Activated B cell treated with CpG ODN at 0.5 μM for 24 hours (primary cell): Measurements from ENCODE around the gene JARID2. TPM values are rescaled to one million over a fixed set of nuclear protein-coding genes. Genes with fewer than 3 reads are reported as not detected.
A peak's percentile ranks its signal among the peaks of the same experiment; 100 is the strongest.

ENCODE experiments used
- ATAC-seq: fragments of 200-7000 bp; cut with Tn5 transposase; one replicate; pipeline ENCODE4 v1.10.0; 2021; ENCODE audit warnings: low read depth, mild to moderate bottlenecking, moderate library complexity
- CTCF ChIA-PET: fragments of 350-600 bp; sonication (Branson Sonifier 250); formaldehyde crosslinking; loops from one replicate; lab custom pipeline; 2021; ENCODE audit warnings: antibody characterized with exemption; lab: Charles Lee
- POLR2A ChIA-PET: fragments of 350-600 bp; sonication (Branson Sonifier 250); formaldehyde crosslinking; loops from one replicate; lab custom pipeline; 2021; ENCODE audit warnings: antibody characterized with exemption; lab: Charles Lee
- DNase-seq: peaks from one replicate; pipeline ENCODE4 v3.0.0; 2022
- H3K27ac Mint-ChIP-seq: one replicate; pipeline ENCODE4 v1.8.0; 2020; ENCODE audit warnings: mixed read lengths
- H3K27me3 Mint-ChIP-seq: one replicate; pipeline ENCODE4 v1.8.0; 2021; ENCODE audit warnings: mixed read lengths
- H3K36me3 Mint-ChIP-seq: one replicate; pipeline ENCODE4 v1.8.0; 2021; ENCODE audit warnings: low read depth, mixed read lengths
- H3K4me1 Mint-ChIP-seq: one replicate; pipeline ENCODE4 v1.8.0; 2021; ENCODE audit warnings: mixed read lengths
- H3K4me3 Mint-ChIP-seq: one replicate; pipeline ENCODE4 v1.8.0; 2020; ENCODE audit warnings: mild to moderate bottlenecking, mixed read lengths
- H3K9me3 Mint-ChIP-seq: one replicate; pipeline ENCODE4 v1.8.0; 2020; ENCODE audit warnings: mixed read lengths
- CTCF ChIP-seq: fragments of 200-600 bp; IDR thresholded peaks from one replicate; pipeline ENCODE4 v1.8.0; 2022; ENCODE audit warnings: antibody characterized with exemption, mild to moderate bottlenecking
- intact Hi-C: fragments of 100-400 bp; cut with micrococcal nuclease; formaldehyde crosslinking; loops from one replicate; pipeline ENCODE4 v1.15.1; 2024
- total RNA-seq: library from RNA; stranded (reverse); gene quantifications from 2 replicates; pipeline ENCODE4 v1.2.3, GENCODE V29; 2022

The JARID2 gene
- total RNA-seq, 1 donor from 2014 or later, result 28.5 TPM

- H3K9me3 Mint-ChIP-seq, result no peaks in the 10 kb centered on the region
- intact Hi-C loops, result loop anchor here (5.0 kb wide), 1 partner anchor 1537 kb away; no protein-coding TSS in a partner anchor
- peaks cover 9% of the 10 kb centered on the region for H3K36me3 Mint-ChIP-seq
- H3K27me3 Mint-ChIP-seq, result no peaks in the 10 kb centered on the region
- ChIA-PET CTCF (interaction anchor here (0.9 to 1.1 kb wide), 2 partner anchors 9 to 211 kb away, joined by 3 to 5 read pairs; no protein-coding TSS in a partner anchor), POLR2A (interaction anchor here (0.6 to 1.1 kb wide), 5 partner anchors 13 to 1221 kb away, joined by 3 to 4 read pairs (median 3); no protein-coding TSS in a partner anchor)
- H3K27ac Mint-ChIP-seq, result no peak overlapping the region
- no peak for DNase-seq
- peaks cover 67% of the 10 kb centered on the region for H3K4me1 Mint-ChIP-seq
- ATAC-seq, result no peak
- no peak overlapping the region for H3K4me3 Mint-ChIP-seq
- TF ChIP-seq CTCF, result no peak
Observed at GRCh38 chr6:15444081-15444731, 198.3 kb downstream of the JARID2 start.

- Mint-ChIP-seq H3K4me1 (peaks cover 64% of the 10 kb centered on the region), H3K4me3 (no peak overlapping the region), H3K9me3 (no peaks in the 10 kb centered on the region), H3K27ac (no peak overlapping the region), H3K36me3 (peaks cover 9% of the 10 kb centered on the region), H3K27me3 (no peaks in the 10 kb centered on the region)
- TF ChIP-seq CTCF, result no peak
- no peak for DNase-seq
- no peak for ATAC-seq
- ChIA-PET POLR2A (interaction anchor here (0.6 to 1.1 kb wide), 5 partner anchors 12 to 1222 kb away, joined by 3 to 4 read pairs (median 3); no protein-coding TSS in a partner anchor), CTCF (interaction anchor here (0.7 to 0.9 kb wide), 2 partner anchors 10 to 212 kb away, joined by 3 read pairs; no protein-coding TSS in a partner anchor)
- intact Hi-C loops, result loop anchor here (5.0 kb wide), 1 partner anchor 1538 kb away; no protein-coding TSS in a partner anchor
Observed at GRCh38 chr6:15444881-15445280, 199.0 kb downstream of the JARID2 start.

GRCh38 chr6:15447546-15448267 lies 201.8 kb downstream of the JARID2 start:
- ChIA-PET POLR2A (no interaction called here), CTCF (no interaction called here)
- H3K4me3 Mint-ChIP-seq, result no peak overlapping the region
- H3K4me1 Mint-ChIP-seq, result peaks cover 72% of the 10 kb centered on the region
- DNase-seq, result no peak
- H3K27me3 Mint-ChIP-seq, result no peaks in the 10 kb centered on the region
- no peak for ATAC-seq
- H3K36me3 Mint-ChIP-seq, result peaks cover 16% of the 10 kb centered on the region
- no peak for TF ChIP-seq CTCF
- H3K9me3 Mint-ChIP-seq, result no peaks in the 10 kb centered on the region
- H3K27ac Mint-ChIP-seq, result peak overlapping the region; percentile 22
- intact Hi-C loops, result no loop called here

- H3K9me3 Mint-ChIP-seq, result no peaks in the 10 kb centered on the region
- no peak for TF ChIP-seq CTCF
- H3K4me3 Mint-ChIP-seq, result no peak overlapping the region
- POLR2A ChIA-PET, result no interaction called here
- CTCF ChIA-PET, result interaction anchor here (0.6 kb wide), 1 partner anchor 172 kb away, joined by 3 read pairs; no protein-coding TSS in a partner anchor
- H3K4me1 Mint-ChIP-seq, result peaks cover 85% of the 10 kb centered on the region
- DNase-seq, result no peak
- intact Hi-C loops, result no loop called here
- H3K27ac Mint-ChIP-seq, result peak overlapping the region; percentile 11
- ATAC-seq, result no peak
- H3K27me3 Mint-ChIP-seq, result no peaks in the 10 kb centered on the region
- peaks cover 22% of the 10 kb centered on the region for H3K36me3 Mint-ChIP-seq
Observed at GRCh38 chr6:15449011-15449410, 203.1 kb downstream of the JARID2 start.

GRCh38 chr6:15451738-15452137 lies 205.9 kb downstream of the JARID2 start:
- ChIA-PET POLR2A (no interaction called here), CTCF (no interaction called here)
- peak overlapping the region; percentile 85 for H3K27ac Mint-ChIP-seq
- no peaks in the 10 kb centered on the region for H3K9me3 Mint-ChIP-seq
- intact Hi-C loops, result no loop called here
- H3K36me3 Mint-ChIP-seq, result peaks cover 35% of the 10 kb centered on the region
- H3K4me3 Mint-ChIP-seq, result peak overlapping the region; percentile 49
- H3K4me1 Mint-ChIP-seq, result peaks cover 78% of the 10 kb centered on the region
- DNase-seq (no peak), ATAC-seq (peak; percentile 19)
- TF ChIP-seq CTCF, result no peak
- H3K27me3 Mint-ChIP-seq, result no peaks in the 10 kb centered on the region
